Keratinocyte (primary cell): ENCODE data around the gene POLR2C. TPM values are rescaled to one million over a fixed set of nuclear protein-coding genes. Genes with fewer than 3 reads are reported as not detected.

ENCODE experiments used
- DNase-seq: peaks from one replicate; pipeline ENCODE4 v3.0.0-alpha.2; 2011; ENCODE audit warnings: low read depth, missing footprints, low spot score
- FAIRE-seq: peaks from 2 replicates; lab custom pipeline; 2011; peaks lifted over from hg19 to GRCh38; lab: Jason Lieb, UNC
- H2AFZ ChIP-seq: 2 replicates; pipeline ENCODE4 v1.6.0; 2012; ENCODE audit warnings: low read length, control low read depth, inconsistent platforms; ENCODE audit not compliant: control insufficient read depth
- H3K27ac ChIP-seq: 2 replicates; pipeline ENCODE4 v1.5.1; 2011; ENCODE audit warnings: low read length; ENCODE audit not compliant: control insufficient read depth, insufficient read depth
- H3K27me3 ChIP-seq: 3 replicates; pipeline ENCODE4 v1.6.0; 2011; ENCODE audit warnings: low read length; ENCODE audit not compliant: control insufficient read depth, insufficient read depth; ENCODE audit errors: extremely low read depth
- H3K36me3 ChIP-seq, 2 experiments: 2 replicates in 1 of 2; 3 replicates in 1 of 2; pipeline ENCODE4 v1.5.1; 2011; ENCODE audit warnings: low read length in 2 of 2, mild to moderate bottlenecking in 1 of 2; ENCODE audit not compliant: control insufficient read depth in 2 of 2, insufficient read depth in 2 of 2; ENCODE audit errors: extremely low read depth in 1 of 2
- H3K4me1 ChIP-seq: 3 replicates; pipeline ENCODE4 v1.5.1; 2011; ENCODE audit warnings: low read length; ENCODE audit not compliant: control insufficient read depth, insufficient read depth; ENCODE audit errors: extremely low read depth
- H3K4me2 ChIP-seq: 3 replicates; pipeline ENCODE4 v1.6.0; 2011; ENCODE audit warnings: low read depth, low read length; ENCODE audit not compliant: control insufficient read depth, insufficient read depth; ENCODE audit errors: extremely low read depth
- H3K4me3 ChIP-seq, 3 experiments: fragments of 200-600 bp in 1 of 3; sonication (generic) in 1 of 3; 2 replicates in 2 of 3; 3 replicates in 1 of 3; pipeline ENCODE4 v1.5.1; 2011 to 2016; ENCODE audit warnings: low read length in 3 of 3, mild to moderate bottlenecking in 3 of 3, control low read depth in 2 of 3, inconsistent platforms in 1 of 3, low read depth in 1 of 3, mixed read lengths in 1 of 3, mixed run types in 1 of 3, moderate library complexity in 1 of 3; ENCODE audit not compliant: control insufficient read depth in 2 of 3, insufficient read depth in 2 of 3; ENCODE audit errors: extremely low read depth in 1 of 3
- H3K79me2 ChIP-seq: 2 replicates; pipeline ENCODE4 v1.6.0; 2012; ENCODE audit warnings: low read length; ENCODE audit not compliant: control insufficient read depth, insufficient read depth
- H3K9ac ChIP-seq: 3 replicates; pipeline ENCODE4 v1.6.0; 2011; ENCODE audit warnings: low read length; ENCODE audit not compliant: control insufficient read depth, insufficient read depth; ENCODE audit errors: extremely low read depth
- H3K9me1 ChIP-seq: 3 replicates; pipeline ENCODE4 v1.6.0; 2011; ENCODE audit warnings: low read length; ENCODE audit not compliant: control insufficient read depth, insufficient read depth; ENCODE audit errors: extremely low read depth
- H3K9me3 ChIP-seq: 2 replicates; pipeline ENCODE4 v1.5.1; 2012; ENCODE audit warnings: low read depth, low read length; ENCODE audit not compliant: control insufficient read depth
- H4K20me1 ChIP-seq: 3 replicates; pipeline ENCODE4 v1.6.0; 2011; ENCODE audit warnings: low read length; ENCODE audit not compliant: control insufficient read depth, insufficient read depth; ENCODE audit errors: extremely low read depth
- CTCF ChIP-seq, 3 experiments: IDR thresholded peaks in 1 of 3; conservative IDR thresholded peaks in 1 of 3; optimal IDR thresholded peaks in 1 of 3; 2 replicates in 2 of 3; 3 replicates in 1 of 3; pipeline versions ENCODE3 to v1.5.1; 2011; ENCODE audit warnings: low read length in 3 of 3, mild to moderate bottlenecking in 3 of 3, moderate library complexity in 2 of 3, control low read depth in 1 of 3, inconsistent platforms in 1 of 3; ENCODE audit not compliant: insufficient read depth in 2 of 3; ENCODE audit errors: extremely low read depth in 1 of 3
- EZH2 ChIP-seq: IDR thresholded peaks from one replicate; pipeline ENCODE4 v1.6.1; 2012; ENCODE audit warnings: inconsistent platforms, mild to moderate bottlenecking, low read length, moderate library complexity
- dilution Hi-C: fragments of 300-500 bp; cut with MboI; formaldehyde crosslinking; loops from one replicate; pipeline ENCODE4 v1.7.0; 2020; ENCODE audit warnings: low sequenced_read_pairs; ENCODE audit not compliant: extremely low pct_ligation_motif_present
- polyA plus RNA-seq, 5 experiments: library from polyadenylated mRNA; depleted of rRNA in 3 of 5; stranded (reverse) in 3 of 5; stranded (forward) in 1 of 5; unstranded in 1 of 5; fragments of >200 nt; gene quantifications; 1 replicate in 1 of 5; 2 replicates in 3 of 5; 3 replicates in 1 of 5; pipeline versions ENCODE4 v1.2.1 to v1.2.3, GENCODE V29; 2011 to 2012; ENCODE audit warnings: missing spikeins in 2 of 5, low read depth in 1 of 5, low replicate concordance in 1 of 5

POLR2C gene
- polyA plus RNA-seq, 1 donor (not counting 4 experiments of a cell fraction or from before 2014, with no cell fraction given), result 74.6 TPM

- DNase-seq (no peak), FAIRE-seq (no peak)
- dilution Hi-C loops, result no loop called here
- Histone ChIP-seq H3K27ac (no peak overlapping the region), H3K36me3 (peaks cover 22 to 29% of the 10 kb centered on the region in 2 experiments), H3K9me1 (no peaks in the 10 kb centered on the region), H3K27me3 (no peaks in the 10 kb centered on the region), H3K4me3 (no peak overlapping the region), H3K79me2 (no peaks in the 10 kb centered on the region), H4K20me1 (no peaks in the 10 kb centered on the region), H3K4me1 (peaks cover 4% of the 10 kb centered on the region), H3K9me3 (no peaks in the 10 kb centered on the region), H2AFZ (no peak overlapping the region), H3K9ac (no peak overlapping the region), H3K4me2 (no peak overlapping the region)
- TF ChIP-seq CTCF (optimal IDR thresholded peaks at IDR 0.05 in 1 of 3, IDR thresholded peaks at IDR 0.05 in 1 of 3, conservative IDR thresholded peaks at IDR 0.05 in 1 of 3; ENCODE audit: extremely low read depth in 1 of 3, insufficient read depth in 2 of 3, low read length in 3 of 3), result no peak
- TF ChIP-seq EZH2, result no peak
These were observed 36.1 kb upstream of the POLR2C start for GRCh38 chr16:57426356-57426755.

- TF ChIP-seq EZH2 (no peak), CTCF (optimal IDR thresholded peaks at IDR 0.05 in 1 of 3, IDR thresholded peaks at IDR 0.05 in 1 of 3, conservative IDR thresholded peaks at IDR 0.05 in 1 of 3; ENCODE audit: extremely low read depth in 1 of 3, insufficient read depth in 2 of 3, low read length in 3 of 3) (no peak)
- no peaks in the 10 kb centered on the region for H3K27me3 ChIP-seq
- no peaks in the 10 kb centered on the region for H3K9me1 ChIP-seq
- DNase-seq (no peak), FAIRE-seq (no peak)
- no peaks in the 10 kb centered on the region for H4K20me1 ChIP-seq
- no peaks in the 10 kb centered on the region for H3K79me2 ChIP-seq
- no peak overlapping the region for H3K27ac ChIP-seq
- H3K36me3 ChIP-seq, result peaks cover 26 to 32% of the 10 kb centered on the region in 2 experiments
- H3K4me2 ChIP-seq, result no peak overlapping the region
- H3K4me3 ChIP-seq, result no peak overlapping the region
- dilution Hi-C loops, result no loop called here
- no peak overlapping the region for H3K9ac ChIP-seq
- no peak overlapping the region for H2AFZ ChIP-seq
- H3K9me3 ChIP-seq, result no peaks in the 10 kb centered on the region
- peaks cover under 1% of the 10 kb centered on the region for H3K4me1 ChIP-seq
These were observed 35.2 kb upstream of the POLR2C start for GRCh38 chr16:57427307-57427706.
